ENCODE results near the gene ANTXRL.

GRCh38 chr10:46299286-46299535 is 12.4 kb downstream of the ANTXRL start:
- TF ChIP-seq CTCF (IDR thresholded peaks at IDR 0.05; ENCODE audit: low read depth, low read length) (no peak), EZH2phosphoT487 (IDR thresholded peaks at IDR 0.05; ENCODE audit: low read depth) (no peak)
